ENCODE measurements around the gene ZNF652. TPM values are rescaled to one million over a fixed set of nuclear protein-coding genes. Genes with fewer than 3 reads are reported as not detected.
"Not testable (repeated sequence)": the region's sequence is repeated elsewhere in the genome, so short reads cannot be mapped to it uniquely, and the experiment has no call there.

Gene ZNF652
- total RNA-seq, 1 donor from 2014 or later: 35.5 TPM

DNA sequence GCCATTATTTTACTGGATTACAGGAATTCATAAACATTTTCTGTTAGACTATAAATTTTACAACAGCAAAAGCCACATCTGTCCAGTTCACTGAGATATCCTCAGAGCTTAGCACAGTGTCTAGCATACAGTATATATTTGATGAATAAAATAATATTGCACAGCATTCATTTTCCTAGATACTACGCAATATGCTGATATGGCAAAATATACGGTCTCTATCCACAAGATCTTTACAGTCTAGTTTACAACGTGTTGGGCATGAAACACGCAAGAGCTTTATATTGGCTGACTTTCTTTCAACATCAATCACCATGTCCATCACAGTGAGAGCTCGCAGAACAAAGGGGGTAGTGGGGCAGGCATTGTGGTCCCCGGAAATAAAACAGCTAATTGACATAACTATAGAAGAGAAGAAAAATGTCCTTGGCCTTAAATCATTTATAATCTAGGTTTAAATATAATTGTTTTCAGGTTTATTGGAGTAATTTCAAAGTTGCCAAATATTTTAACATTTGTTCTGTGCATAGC, 43.5 kb downstream of the ZNF652 start:
- intact Hi-C loops (cut with micrococcal nuclease): no loop called here

GRCh38 chr17:49316889-49317675, 45.0 kb downstream of the ZNF652 start:
- intact Hi-C loops (cut with micrococcal nuclease): no loop called here

GRCh38 chr17:49316258-49316570, 45.8 kb downstream of the ZNF652 start:
- intact Hi-C loops (cut with micrococcal nuclease): no loop called here

- intact Hi-C loops (cut with micrococcal nuclease): loop anchor here (1.0 kb wide), 8 partner anchors 27 to 474 kb away; partner anchors contain the start of genes PHB1 and ZNF652
Measured at GRCh38 chr17:49315551-49316257, 46.3 kb downstream of the ZNF652 start.

GRCh38 chr17:49312722-49313121, 49.3 kb downstream of the ZNF652 start:
- intact Hi-C loops (cut with micrococcal nuclease): no loop called here

DNA sequence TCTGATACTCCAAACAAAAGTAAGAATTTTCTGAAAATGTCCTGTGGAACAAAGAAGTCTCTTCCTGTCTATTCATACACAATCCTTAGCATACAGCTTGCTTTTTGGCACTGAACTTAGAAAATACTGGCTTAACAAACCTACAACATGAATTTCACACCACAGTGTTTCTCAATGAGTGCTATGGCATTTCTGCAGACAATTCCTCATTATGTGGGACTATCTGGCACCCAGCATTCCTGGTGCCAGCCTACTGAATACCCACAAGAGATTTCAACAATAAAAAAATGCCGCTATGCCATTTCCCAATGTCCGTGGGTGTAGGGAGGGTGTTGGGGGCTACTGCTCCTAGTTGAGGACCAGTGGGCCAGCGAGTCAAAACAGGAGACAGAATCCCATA, 62.1 kb downstream of the ZNF652 start:
- intact Hi-C loops (cut with micrococcal nuclease): no loop called here

DNA sequence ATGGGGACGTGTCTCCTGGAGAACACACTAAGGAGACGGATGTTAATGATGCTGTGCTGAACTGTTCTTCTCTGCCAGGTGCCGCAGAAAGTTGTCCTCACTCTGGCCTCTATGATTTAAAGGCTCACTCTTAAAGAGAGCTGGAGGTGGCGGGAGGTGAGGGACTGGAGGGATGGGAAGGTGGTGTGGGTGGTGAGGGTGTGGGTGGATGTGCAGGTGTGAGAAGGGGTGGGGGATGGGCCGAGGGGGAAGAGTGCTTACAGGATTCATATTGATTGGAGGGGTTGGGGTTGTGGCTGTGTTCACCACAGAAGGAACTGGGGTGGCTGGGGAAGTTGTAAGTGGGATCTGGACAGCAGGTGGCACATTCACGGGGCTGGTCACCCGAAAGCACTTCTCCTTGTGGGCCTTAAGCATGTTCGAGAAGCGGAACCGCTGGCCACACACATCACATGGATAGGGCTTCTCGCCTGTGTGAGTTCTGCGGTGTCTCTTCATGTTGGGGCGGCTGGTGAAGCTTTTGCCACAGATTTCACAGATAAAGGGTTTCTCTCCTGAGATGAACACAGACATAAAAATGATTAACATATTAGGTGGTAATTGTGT, 63.6 kb downstream of the ZNF652 start:
- intact Hi-C loops (cut with micrococcal nuclease): no loop called here

GRCh38 chr17:49297141-49297540, 64.9 kb downstream of the ZNF652 start:
- intact Hi-C loops (cut with micrococcal nuclease): no loop called here

DNA sequence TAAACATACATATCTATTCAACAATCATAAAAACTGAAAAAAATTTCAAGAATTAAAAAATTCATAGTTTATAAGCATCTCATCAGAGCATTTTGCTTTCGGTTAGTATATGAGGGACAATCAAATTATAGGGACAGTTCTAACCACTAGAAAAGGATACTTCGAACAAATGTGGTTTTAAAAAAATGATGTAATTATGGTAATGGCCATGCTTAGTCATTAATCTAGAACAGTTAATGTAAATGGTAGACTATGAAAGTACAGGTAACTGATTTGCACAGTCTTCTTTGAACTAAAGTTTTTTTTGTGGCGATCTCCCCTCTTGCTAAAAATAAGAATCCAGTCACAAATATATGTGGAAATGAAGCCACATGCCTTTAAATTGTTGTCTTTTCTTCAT, 67.9 kb downstream of the ZNF652 start:
- intact Hi-C loops (cut with micrococcal nuclease): no loop called here

GRCh38 chr17:49292901-49293300, 69.1 kb downstream of the ZNF652 start:
- intact Hi-C loops (cut with micrococcal nuclease): no loop called here

- intact Hi-C loops (cut with micrococcal nuclease): no loop called here
Measured at GRCh38 chr17:49291929-49292328, 70.1 kb downstream of the ZNF652 start.

DNA sequence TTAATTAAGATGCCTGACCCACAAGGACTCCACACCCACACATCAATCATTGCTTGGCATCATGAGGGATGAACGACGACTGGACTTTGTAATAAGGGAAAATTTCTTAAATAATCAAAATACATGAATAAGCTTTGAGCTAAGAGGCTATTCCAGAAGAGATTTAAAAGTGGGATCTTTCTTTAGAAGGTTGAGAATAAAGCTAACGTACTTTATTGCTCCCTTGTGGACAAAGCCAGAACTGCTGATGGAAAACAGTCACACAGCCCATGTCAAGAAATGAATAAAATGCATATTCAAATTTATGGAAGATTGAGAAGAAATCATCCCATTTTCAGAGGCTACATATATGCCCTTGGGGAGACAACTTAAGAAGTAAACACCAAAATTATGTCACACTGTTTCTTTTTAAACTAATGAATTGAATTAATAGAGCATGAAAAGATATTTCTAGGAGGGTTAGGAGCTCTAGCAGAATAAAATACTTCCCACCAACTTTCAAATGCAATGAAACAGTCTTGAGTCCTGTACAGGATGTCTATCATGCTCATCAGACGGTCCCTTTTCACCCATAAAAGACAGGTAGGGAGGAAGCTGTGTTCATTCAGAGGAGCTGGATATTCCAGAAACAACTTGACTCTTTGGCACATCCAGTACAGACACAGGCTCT, 71.2 kb downstream of the ZNF652 start:
- intact Hi-C loops (cut with micrococcal nuclease): loop anchor here (1.0 kb wide), 1 partner anchor 111 kb away; no protein-coding TSS in a partner anchor

DNA sequence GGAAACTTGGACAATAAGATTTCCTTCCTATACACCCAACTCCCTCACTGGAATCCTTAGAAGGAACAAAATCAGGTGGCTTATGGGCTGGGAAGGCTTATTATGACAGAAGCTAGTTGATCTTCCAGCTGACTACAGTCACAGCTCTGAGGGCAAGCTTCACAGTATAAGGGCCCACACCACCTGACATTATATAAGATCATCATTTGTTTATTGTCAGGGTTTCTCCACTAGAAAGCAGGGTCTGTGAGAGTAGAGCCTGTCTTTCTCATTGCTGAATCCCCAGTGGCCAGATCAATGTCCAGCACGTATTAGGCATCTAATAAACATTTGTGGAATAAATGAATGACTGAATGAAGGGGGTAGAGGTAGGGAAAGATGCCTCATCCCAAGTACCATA, 73.7 kb downstream of the ZNF652 start:
- intact Hi-C loops (cut with micrococcal nuclease): no loop called here

- intact Hi-C loops (cut with micrococcal nuclease): no loop called here
Measured at GRCh38 chr17:49287481-49287880, 74.6 kb downstream of the ZNF652 start.

- intact Hi-C loops (cut with micrococcal nuclease): not testable (repeated sequence)
Measured at GRCh38 chr17:49286261-49286973, 75.6 kb downstream of the ZNF652 start.

DNA sequence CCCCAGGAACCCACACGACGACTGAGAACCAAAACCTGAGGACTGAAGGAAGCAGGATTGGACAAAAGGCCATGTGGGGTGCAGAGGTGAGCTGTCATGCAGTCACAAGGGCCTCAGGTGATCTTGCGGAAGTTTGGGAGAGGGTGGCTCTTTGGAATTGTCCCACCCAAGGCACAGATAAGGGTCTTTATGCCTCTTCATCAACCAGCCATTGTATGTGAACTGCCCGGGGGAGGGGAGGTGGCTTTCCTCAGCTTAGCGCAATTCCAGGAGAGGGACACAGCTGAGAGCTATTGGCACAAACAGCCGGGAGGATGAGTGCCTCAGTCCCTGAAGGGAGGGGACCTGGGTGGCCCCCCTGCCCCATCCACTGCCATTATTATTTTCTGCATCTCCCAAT, 76.3 kb downstream of the ZNF652 start:
- intact Hi-C loops (cut with micrococcal nuclease): no loop called here

DNA sequence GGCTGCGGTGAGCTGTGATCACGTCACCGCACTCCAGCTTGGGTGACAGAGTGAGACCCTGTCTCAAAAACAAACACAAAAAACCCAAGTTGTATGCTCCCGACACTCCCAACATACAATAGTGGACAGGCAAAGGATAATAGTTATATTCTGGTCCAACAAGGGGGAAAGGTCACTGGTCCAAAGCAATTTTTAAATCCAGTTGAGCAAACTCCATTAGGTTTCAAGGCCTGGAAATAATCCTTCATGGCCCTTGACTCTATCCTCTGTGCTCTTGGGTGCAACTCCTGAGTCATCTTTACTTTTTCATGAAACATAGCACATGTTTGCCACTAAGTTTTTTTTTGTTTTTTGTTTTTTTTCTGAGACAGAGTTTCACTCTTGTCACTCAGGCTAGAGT, 81.1 kb downstream of the ZNF652 start:
- intact Hi-C loops (cut with micrococcal nuclease): no loop called here

GRCh38 chr17:49280061-49280460, 82.0 kb downstream of the ZNF652 start:
- intact Hi-C loops (cut with micrococcal nuclease): no loop called here

GRCh38 chr17:49279263-49280015, 82.6 kb downstream of the ZNF652 start:
- intact Hi-C loops (cut with micrococcal nuclease): not testable (repeated sequence)

DNA sequence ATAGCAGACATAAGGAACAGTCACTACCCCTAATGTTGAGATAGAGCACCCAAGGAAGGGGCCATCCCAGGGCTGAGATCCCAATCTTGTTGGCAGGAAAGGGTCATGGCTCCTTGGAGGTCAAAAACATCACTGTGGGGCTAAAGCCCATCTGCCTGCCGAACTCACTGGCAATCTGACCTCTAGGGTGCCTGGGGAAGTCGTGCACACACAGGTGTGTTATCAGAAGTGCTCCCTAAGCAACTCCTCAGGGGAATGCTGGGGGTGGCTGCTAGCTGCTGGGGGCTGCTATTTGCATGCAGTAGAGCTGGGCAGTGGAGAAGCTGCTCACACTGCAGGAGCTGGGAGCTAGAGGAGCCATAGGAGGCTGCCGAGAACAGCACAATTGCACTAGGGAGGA, 84.0 kb downstream of the ZNF652 start:
- intact Hi-C loops (cut with micrococcal nuclease): no loop called here

Data from T-helper 1 cell treated with Interleukin-12 subunit alpha and Interleukin-12 subunit beta and Interleukin-4 antibody, amounts not matched to agents 30 ng/mL and 1 ng/mL, for 36 hours (primary cell).